ENCODE measurements around the gene CCDC74A. TPM values are rescaled to one million over a fixed set of nuclear protein-coding genes. Genes with fewer than 3 reads are reported as not detected.

CCDC74A gene
- total RNA-seq, 1 donor from 2014 or later: 19.9 TPM

- no peak for DNase-seq (ENCODE audit: extremely low spot score, unreplicated experiment)
Observed at GRCh38 chr2:131572175-131572574, 44.5 kb downstream of the CCDC74A start.

GRCh38 chr2:131577812-131578211 lies 50.1 kb downstream of the CCDC74A start:
- H3K36me3 Mint-ChIP-seq: no peaks in the 10 kb centered on the region
- H3K9me3 Mint-ChIP-seq: no peaks in the 10 kb centered on the region
- no peak overlapping the region for H3K4me3 Mint-ChIP-seq
- H3K4me1 Mint-ChIP-seq (ENCODE audit: unreplicated experiment): no peaks in the 10 kb centered on the region
- DNase-seq (ENCODE audit: extremely low spot score, unreplicated experiment): no peak
- no peak overlapping the region for H3K27ac Mint-ChIP-seq
- peaks cover 29% of the 10 kb centered on the region for H3K27me3 Mint-ChIP-seq
- TF ChIP-seq CTCF (conservative IDR thresholded peaks at IDR 0.05): no peak

More at GRCh38 chr2:131572175-131572574, 44.5 kb downstream of the CCDC74A start:
- no peak overlapping the region for H3K4me3 Mint-ChIP-seq
- no peak for TF ChIP-seq CTCF (conservative IDR thresholded peaks at IDR 0.05)
- H3K27ac Mint-ChIP-seq: no peak overlapping the region
- H3K36me3 Mint-ChIP-seq: no peaks in the 10 kb centered on the region
- no peaks in the 10 kb centered on the region for H3K4me1 Mint-ChIP-seq (ENCODE audit: unreplicated experiment)
- no peaks in the 10 kb centered on the region for H3K9me3 Mint-ChIP-seq
- H3K27me3 Mint-ChIP-seq: peaks cover 31% of the 10 kb centered on the region

- H3K9me3 Mint-ChIP-seq: no peaks in the 10 kb centered on the region
- no peak for DNase-seq (ENCODE audit: extremely low spot score, unreplicated experiment)
- H3K27ac Mint-ChIP-seq: no peak overlapping the region
- TF ChIP-seq CTCF (conservative IDR thresholded peaks at IDR 0.05): no peak
- no peaks in the 10 kb centered on the region for H3K4me1 Mint-ChIP-seq (ENCODE audit: unreplicated experiment)
- H3K36me3 Mint-ChIP-seq: no peaks in the 10 kb centered on the region
- H3K4me3 Mint-ChIP-seq: no peak overlapping the region
- peaks cover 17% of the 10 kb centered on the region for H3K27me3 Mint-ChIP-seq
Observed at GRCh38 chr2:131580187-131580586, 52.5 kb downstream of the CCDC74A start.

Small RNAs within 50 kb of the gene (microRNA-seq; reads per million reads assigned to microRNA genes)
- not detected for gene MIR4784

Other genes starting within 250 kb of the CCDC74A start
- gene RAB6D, start 163.7 kb upstream of the CCDC74A start, total RNA-seq (ENCODE audit: low replicate concordance): 0.56 and 0.64 TPM in 2 replicates
- not detected in 2 replicates for gene TUBA3D, start 51.8 kb upstream of the CCDC74A start, total RNA-seq (ENCODE audit: low replicate concordance)
- 94.9 and 117 TPM in 2 replicates for gene MZT2A, start 35.5 kb upstream of the CCDC74A start, total RNA-seq (ENCODE audit: low replicate concordance)